ENCODE results near the gene TMED6. TPM values are rescaled to one million over a fixed set of nuclear protein-coding genes. Genes with fewer than 3 reads are reported as not detected.
A peak's percentile ranks its signal among the peaks of the same experiment; 100 is the strongest.

TMED6 gene
- polyA plus RNA-seq, 3 donors, result 0.29 TPM; not detected in 2

DNA sequence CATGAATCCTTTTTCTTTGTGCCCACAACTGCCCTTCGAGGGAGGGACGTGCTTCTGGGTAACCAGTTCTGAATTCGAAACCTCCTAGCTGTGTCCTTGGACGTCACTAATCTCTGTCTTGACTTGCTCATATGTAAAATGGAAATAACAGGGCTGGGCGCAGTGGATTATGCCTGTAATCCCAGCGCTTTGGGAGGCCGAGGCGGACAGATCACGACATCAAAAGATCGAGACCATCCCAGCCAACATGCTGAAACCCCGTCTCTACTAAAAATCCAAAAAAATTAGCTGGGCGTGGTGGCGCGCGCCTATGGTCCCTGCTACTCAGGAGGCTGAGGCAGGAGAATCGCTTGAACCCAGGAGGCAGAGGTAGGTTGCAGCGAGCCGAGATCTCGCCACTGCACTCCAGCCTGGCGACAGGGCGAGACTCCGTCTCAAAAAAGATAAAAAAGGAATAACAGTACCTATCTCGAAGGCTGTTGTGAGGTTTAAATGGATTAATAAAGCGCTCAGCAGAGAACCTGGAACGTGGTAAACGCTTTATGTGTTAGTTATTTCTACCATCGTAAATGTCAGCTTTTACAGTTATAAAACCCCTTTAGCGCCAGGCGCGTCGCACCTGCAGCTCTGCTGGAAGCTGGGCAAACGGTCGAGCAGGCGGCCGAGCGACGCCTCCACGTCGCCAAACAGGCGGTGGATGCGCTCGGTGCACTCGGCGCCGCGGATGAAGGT lies 12.9 kb downstream of the TMED6 start:
- Mint-ChIP-seq H3K9me3 (no peaks in the 10 kb centered on the region), H3K36me3 (peaks cover 50 to 53% of the 10 kb centered on the region in 2 donors), H3K4me1 (peaks cover 25% of the 10 kb centered on the region), H3K27me3 (ENCODE audit: low read depth in 3 of 3) (peaks cover 0 to 3% (median 0%) of the 10 kb centered on the region in 3 donors), H3K27ac (peak overlapping the region; percentile 80 to 95 (median 86)), H3K4me3 (peak overlapping the region; percentile 99 to 100)
- no peaks in the 10 kb centered on the region for H3K9me3 ChIP-seq (replicated peaks in 1 of 2; ENCODE audit: control insufficient read depth in 1 of 2, insufficient read depth in 1 of 2, low read length in 2 of 2)
- H3K4me2 ChIP-seq (replicated peaks; ENCODE audit: extremely low read depth, low read length, poor library complexity, severe bottlenecking), result peak overlapping the region; percentile 93
- H3K27me3 ChIP-seq (ENCODE audit: control insufficient read depth in 2 of 2, insufficient read depth in 2 of 2, low read length in 2 of 2), result no peaks in the 10 kb centered on the region
- H3K9ac ChIP-seq (ENCODE audit: insufficient read depth, low read length, poor library complexity, severe bottlenecking), result peak overlapping the region; percentile 84
- H4K20me1 ChIP-seq (ENCODE audit: insufficient read depth, low read length), result no peaks in the 10 kb centered on the region
- H3K4me1 ChIP-seq (ENCODE audit: control insufficient read depth in 1 of 2, insufficient read depth in 2 of 2, low read length in 2 of 2), result peaks cover 20 to 33% of the 10 kb centered on the region in 2 donors
- no peak for DNase-seq
- H3K27ac ChIP-seq (ENCODE audit: low read depth in 1 of 2, low read length in 2 of 2), result peak overlapping the region; percentile 63 to 87
- H3K4me3 ChIP-seq (replicated peaks in 1 of 3; ENCODE audit: low read depth in 2 of 3, low read length in 3 of 3), result peak overlapping the region; percentile 80 to 93 (median 88)
- intact Hi-C loops (cut with micrococcal nuclease), result loop anchor here (5.0 kb wide), 2 partner anchors 44 to 49 kb away; partner anchors contain the start of gene TERF2 (in 1 of the 2)
- 22% methylated on average over 44 of the region's 46 CpGs for WGBS (ENCODE audit: insufficient coverage)
- peaks cover 43% of the 10 kb centered on the region for H3K79me2 ChIP-seq (ENCODE audit: insufficient read depth, low read length)
- peak overlapping the region; percentile 89 for H2AFZ ChIP-seq (ENCODE audit: insufficient read depth, low read depth, low read length, poor library complexity, severe bottlenecking)
- TF ChIP-seq, protein P1, sequence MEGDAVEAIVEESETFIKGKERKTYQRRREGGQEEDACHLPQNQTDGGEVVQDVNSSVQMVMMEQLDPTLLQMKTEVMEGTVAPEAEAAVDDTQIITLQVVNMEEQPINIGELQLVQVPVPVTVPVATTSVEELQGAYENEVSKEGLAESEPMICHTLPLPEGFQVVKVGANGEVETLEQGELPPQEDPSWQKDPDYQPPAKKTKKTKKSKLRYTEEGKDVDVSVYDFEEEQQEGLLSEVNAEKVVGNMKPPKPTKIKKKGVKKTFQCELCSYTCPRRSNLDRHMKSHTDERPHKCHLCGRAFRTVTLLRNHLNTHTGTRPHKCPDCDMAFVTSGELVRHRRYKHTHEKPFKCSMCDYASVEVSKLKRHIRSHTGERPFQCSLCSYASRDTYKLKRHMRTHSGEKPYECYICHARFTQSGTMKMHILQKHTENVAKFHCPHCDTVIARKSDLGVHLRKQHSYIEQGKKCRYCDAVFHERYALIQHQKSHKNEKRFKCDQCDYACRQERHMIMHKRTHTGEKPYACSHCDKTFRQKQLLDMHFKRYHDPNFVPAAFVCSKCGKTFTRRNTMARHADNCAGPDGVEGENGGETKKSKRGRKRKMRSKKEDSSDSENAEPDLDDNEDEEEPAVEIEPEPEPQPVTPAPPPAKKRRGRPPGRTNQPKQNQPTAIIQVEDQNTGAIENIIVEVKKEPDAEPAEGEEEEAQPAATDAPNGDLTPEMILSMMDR (IDR thresholded peaks at IDR 0.05), result no peak
- H3K36me3 ChIP-seq (replicated peaks in 1 of 2; ENCODE audit: control insufficient read depth in 1 of 2, insufficient read depth in 2 of 2, low read length in 2 of 2), result peaks cover 40 to 56% of the 10 kb centered on the region in 2 donors

DNA sequence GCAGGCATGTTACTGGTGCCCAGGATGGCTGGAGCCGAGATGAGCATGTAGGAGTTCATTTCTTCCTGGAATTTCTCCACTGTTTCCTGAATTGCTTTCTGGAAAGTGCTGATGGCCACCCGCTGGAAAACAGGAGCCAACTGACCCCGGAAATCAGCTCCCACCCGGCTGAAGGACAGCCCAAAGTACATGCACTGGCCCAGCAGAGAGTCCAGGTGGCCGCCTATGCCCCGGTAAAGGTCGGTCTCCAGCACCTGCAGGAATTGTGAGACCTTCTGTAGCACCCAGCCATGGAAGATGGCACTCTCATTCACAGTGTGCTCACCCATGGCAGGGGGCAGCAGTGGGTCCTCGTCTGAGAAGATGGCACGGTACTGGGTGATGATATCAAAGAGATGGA lies 16.9 kb downstream of the TMED6 start:
- H3K9me3 Mint-ChIP-seq, result peaks cover 0 to 2% (median 0%) of the 10 kb centered on the region in 7 donors
- no peak overlapping the region for H3K9ac ChIP-seq (ENCODE audit: insufficient read depth, low read length, poor library complexity, severe bottlenecking)
- peaks cover 0 to 2% (median 0%) of the 10 kb centered on the region in 3 donors for H3K27me3 Mint-ChIP-seq (ENCODE audit: low read depth in 3 of 3)
- H3K36me3 ChIP-seq (replicated peaks in 1 of 2; ENCODE audit: control insufficient read depth in 1 of 2, insufficient read depth in 2 of 2, low read length in 2 of 2), result peaks cover 32 to 54% of the 10 kb centered on the region in 2 donors
- peaks cover 18 to 30% of the 10 kb centered on the region in 2 donors for H3K4me1 ChIP-seq (ENCODE audit: control insufficient read depth in 1 of 2, insufficient read depth in 2 of 2, low read length in 2 of 2)
- WGBS (ENCODE audit: insufficient coverage), result 98% methylated on average over 9 of the region's 9 CpGs
- H3K27me3 ChIP-seq (ENCODE audit: control insufficient read depth in 2 of 2, insufficient read depth in 2 of 2, low read length in 2 of 2), result no peaks in the 10 kb centered on the region
- H3K4me1 Mint-ChIP-seq, result peaks cover 23% of the 10 kb centered on the region
- peaks cover 46 to 52% of the 10 kb centered on the region in 2 donors for H3K36me3 Mint-ChIP-seq
- H4K20me1 ChIP-seq (ENCODE audit: insufficient read depth, low read length), result peaks cover 3% of the 10 kb centered on the region
- no peak overlapping the region for H3K4me2 ChIP-seq (replicated peaks; ENCODE audit: extremely low read depth, low read length, poor library complexity, severe bottlenecking)
- peaks cover 25% of the 10 kb centered on the region for H3K79me2 ChIP-seq (ENCODE audit: insufficient read depth, low read length)
- H2AFZ ChIP-seq (ENCODE audit: insufficient read depth, low read depth, low read length, poor library complexity, severe bottlenecking), result no peak overlapping the region
- no peak overlapping the region for H3K4me3 ChIP-seq (replicated peaks in 1 of 3; ENCODE audit: low read depth in 2 of 3, low read length in 3 of 3)
- no peak overlapping the region for H3K27ac ChIP-seq (ENCODE audit: low read depth in 1 of 2, low read length in 2 of 2)
- TF ChIP-seq, protein P1 (IDR thresholded peaks at IDR 0.05), result no peak
- no peaks in the 10 kb centered on the region for H3K9me3 ChIP-seq (replicated peaks in 1 of 2; ENCODE audit: control insufficient read depth in 1 of 2, insufficient read depth in 1 of 2, low read length in 2 of 2)
- H3K4me3 Mint-ChIP-seq, result no peak overlapping the region
- intact Hi-C loops (cut with micrococcal nuclease), result loop anchor here (5.0 kb wide), 2 partner anchors 48 to 53 kb away; partner anchors contain the start of gene TERF2 (in 1 of the 2)
- no peak overlapping the region for H3K27ac Mint-ChIP-seq
- no peak for DNase-seq
